Breast epithelium (tissue), 4 donors: ENCODE measurements around the gene RSF1. TPM values are rescaled to one million over a fixed set of nuclear protein-coding genes. Genes with fewer than 3 reads are reported as not detected.
A peak's percentile ranks its signal among the peaks of the same experiment; 100 is the strongest.

Experiments
- DNase-seq, 2 donors: peaks; one replicate each; pipeline ENCODE4 v3.0.0-alpha.2; 2019; ENCODE audit warnings: low spot score in 2 of 2
- H3K27ac ChIP-seq, 2 donors: fragments of 200-600 bp; sonication (generic) in 1 of 2; one replicate each; pipeline ENCODE4 v1.5.1; 2016 to 2019; ENCODE audit warnings: mild to moderate bottlenecking in 1 of 2
- H3K27me3 ChIP-seq, 2 donors: fragments of 200-600 bp; sonication (generic) in 1 of 2; one replicate each; pipeline versions ENCODE4 v1.5.1 to v1.6.0; 2017 to 2019; ENCODE audit warnings: control low read depth in 1 of 2, mild to moderate bottlenecking in 1 of 2
- H3K36me3 ChIP-seq: fragments of 200-600 bp; one replicate; pipeline ENCODE4 v1.5.1; 2019
- H3K4me1 ChIP-seq, 2 donors: fragments of 200-600 bp; sonication (generic); one replicate each; pipeline ENCODE4 v1.5.1; 2016 to 2019; ENCODE audit warnings: control low read depth in 1 of 2
- H3K4me3 ChIP-seq, 3 donors: fragments of 200-600 bp; sonication (generic); 1 replicate in 2 of 3; 2 replicates in 1 of 3; pipeline ENCODE4 v1.5.1; 2016 to 2019; ENCODE audit warnings: mild to moderate bottlenecking in 3 of 3, moderate library complexity in 2 of 3
- H3K9me3 ChIP-seq, 2 donors: fragments of 200-600 bp; sonication (generic) in 1 of 2; one replicate each; pipeline ENCODE4 v1.5.1; 2016 to 2019; ENCODE audit warnings: control low read depth in 1 of 2
- POLR2A ChIP-seq: fragments of 450-650 bp; IDR thresholded peaks from one replicate; pipeline ENCODE4 v1.6.1; 2016; ENCODE audit warnings: antibody characterized with exemption, mild to moderate bottlenecking, moderate library complexity
- POLR2AphosphoS5 ChIP-seq, 3 donors: sonication (generic); formaldehyde crosslinking; IDR thresholded peaks; one replicate each; pipeline ENCODE4 v1.6.1; 2017; ENCODE audit warnings: antibody characterized with exemption in 3 of 3
- intact Hi-C: fragments of 100-400 bp; cut with DNase I; formaldehyde crosslinking; loops from one replicate; pipeline ENCODE4 v1.15.1; 2023; ENCODE audit warnings: low total_unique reads
- total RNA-seq, 3 donors: library from RNA; depleted of rRNA; stranded (reverse); fragments of >200 nt; gene quantifications; one replicate each; pipeline ENCODE4 v1.1.0, GENCODE V29; 2016
- TF ChIP-seq, protein P1 (sequence below), 3 donors: fragments of 450-650 bp; IDR thresholded peaks; one replicate each; pipeline ENCODE4 v1.5.1; 2016 to 2017; ENCODE audit warnings: antibody characterized with exemption in 3 of 3, mild to moderate bottlenecking in 3 of 3, moderate library complexity in 3 of 3

Gene RSF1
- total RNA-seq, 3 donors from 2014 or later, result 82.2 to 112 (median 82.3) TPM

DNA sequence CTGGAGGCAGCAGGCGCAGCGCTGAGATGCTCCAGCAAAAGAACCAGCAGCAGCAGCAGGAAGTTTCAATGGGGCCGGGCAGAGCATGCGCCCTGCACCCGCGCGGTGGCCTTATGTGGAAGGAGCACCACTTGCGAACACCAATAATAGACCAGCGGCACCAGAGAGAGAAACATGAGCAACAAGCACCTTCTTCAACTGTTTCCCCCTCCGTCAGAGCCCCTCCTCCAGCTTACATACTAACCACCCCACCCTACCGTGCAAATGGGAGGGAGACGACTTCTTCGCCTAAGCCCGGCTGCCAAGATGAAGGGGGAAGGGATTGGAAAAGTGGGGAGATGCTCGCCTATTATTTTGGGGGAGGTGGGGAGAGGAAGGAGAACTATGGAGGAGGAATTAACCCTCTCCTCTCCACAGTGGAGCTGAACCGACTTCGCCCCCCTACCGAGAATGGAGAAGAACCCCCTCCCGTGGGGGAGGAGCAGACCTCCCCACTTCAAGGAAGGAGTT, 1.1 kb downstream of the RSF1 start:
- peak overlapping the region; percentile 78 to 100 (median 97) for H3K4me3 ChIP-seq
- intact Hi-C loops, result no loop called here
- peak; percentile 79 to 82 for DNase-seq
- no peaks in the 10 kb centered on the region for H3K36me3 ChIP-seq
- H3K9me3 ChIP-seq, result no peaks in the 10 kb centered on the region
- H3K27me3 ChIP-seq, result no peaks in the 10 kb centered on the region
- H3K4me1 ChIP-seq, result peaks cover 0 to 9% of the 10 kb centered on the region in 2 donors
- H3K27ac ChIP-seq, result peak overlapping the region; percentile 96 to 99
- TF ChIP-seq, protein P1, sequence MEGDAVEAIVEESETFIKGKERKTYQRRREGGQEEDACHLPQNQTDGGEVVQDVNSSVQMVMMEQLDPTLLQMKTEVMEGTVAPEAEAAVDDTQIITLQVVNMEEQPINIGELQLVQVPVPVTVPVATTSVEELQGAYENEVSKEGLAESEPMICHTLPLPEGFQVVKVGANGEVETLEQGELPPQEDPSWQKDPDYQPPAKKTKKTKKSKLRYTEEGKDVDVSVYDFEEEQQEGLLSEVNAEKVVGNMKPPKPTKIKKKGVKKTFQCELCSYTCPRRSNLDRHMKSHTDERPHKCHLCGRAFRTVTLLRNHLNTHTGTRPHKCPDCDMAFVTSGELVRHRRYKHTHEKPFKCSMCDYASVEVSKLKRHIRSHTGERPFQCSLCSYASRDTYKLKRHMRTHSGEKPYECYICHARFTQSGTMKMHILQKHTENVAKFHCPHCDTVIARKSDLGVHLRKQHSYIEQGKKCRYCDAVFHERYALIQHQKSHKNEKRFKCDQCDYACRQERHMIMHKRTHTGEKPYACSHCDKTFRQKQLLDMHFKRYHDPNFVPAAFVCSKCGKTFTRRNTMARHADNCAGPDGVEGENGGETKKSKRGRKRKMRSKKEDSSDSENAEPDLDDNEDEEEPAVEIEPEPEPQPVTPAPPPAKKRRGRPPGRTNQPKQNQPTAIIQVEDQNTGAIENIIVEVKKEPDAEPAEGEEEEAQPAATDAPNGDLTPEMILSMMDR (IDR thresholded peaks at IDR 0.05), result peak in 2 of 3 donors; percentile 24 to 26
- TF ChIP-seq POLR2A, result no peak
- peak in 2 of 3 donors; percentile 29 to 36 for TF ChIP-seq POLR2AphosphoS5 (IDR thresholded peaks at IDR 0.05)

DNA sequence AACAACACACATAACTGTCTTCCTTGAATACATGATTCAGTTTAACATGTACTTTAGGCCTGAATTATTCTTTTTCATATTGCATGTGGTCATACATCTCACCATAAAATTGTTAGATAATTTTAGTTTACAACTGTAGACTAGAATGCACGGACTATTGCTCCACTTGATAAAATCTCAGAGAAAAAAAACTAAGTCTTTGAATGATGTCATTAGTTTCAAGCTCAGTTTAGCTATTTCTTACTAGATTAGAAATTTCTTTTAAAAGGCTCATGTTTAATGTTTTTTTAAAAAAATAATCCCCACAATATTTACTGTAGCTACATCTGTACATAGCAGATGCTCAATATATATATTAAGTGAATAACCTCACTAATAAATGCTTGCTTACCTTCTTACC, 5.1 kb downstream of the RSF1 start:
- Histone ChIP-seq H3K36me3 (no peaks in the 10 kb centered on the region), H3K4me3 (no peak overlapping the region), H3K9me3 (no peaks in the 10 kb centered on the region), H3K4me1 (peaks cover 0 to 6% of the 10 kb centered on the region in 2 donors), H3K27ac (no peak overlapping the region), H3K27me3 (no peaks in the 10 kb centered on the region)
- TF ChIP-seq POLR2A, result no peak
- TF ChIP-seq, protein P1 (IDR thresholded peaks at IDR 0.05), result no peak
- TF ChIP-seq POLR2AphosphoS5 (IDR thresholded peaks at IDR 0.05), result no peak
- no peak for DNase-seq
- intact Hi-C loops, result no loop called here

DNA sequence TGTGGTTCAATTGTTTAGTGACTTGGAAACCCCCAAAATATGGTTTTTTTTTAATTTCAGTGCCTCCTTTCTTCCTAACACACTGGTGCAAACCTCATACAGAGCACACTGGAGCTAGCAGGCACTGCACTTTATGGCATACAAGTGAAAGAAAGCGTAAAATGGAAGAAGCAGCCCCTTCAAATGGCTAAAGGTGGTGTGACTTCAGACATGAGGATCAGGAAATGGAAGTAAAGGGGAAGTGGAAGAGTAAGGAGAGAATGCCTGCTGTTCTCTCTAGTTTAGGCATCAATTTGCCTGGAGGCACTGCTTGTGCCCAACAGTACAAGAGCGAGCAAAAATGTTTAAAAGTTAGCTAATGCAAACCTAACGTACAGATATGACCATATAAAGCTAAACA, 5.7 kb downstream of the RSF1 start:
- Histone ChIP-seq H3K36me3 (no peaks in the 10 kb centered on the region), H3K4me3 (no peak overlapping the region), H3K27ac (no peak overlapping the region), H3K9me3 (no peaks in the 10 kb centered on the region), H3K27me3 (no peaks in the 10 kb centered on the region), H3K4me1 (peaks cover 0 to 6% of the 10 kb centered on the region in 2 donors)
- intact Hi-C loops, result no loop called here
- no peak for DNase-seq
- TF ChIP-seq POLR2AphosphoS5 (IDR thresholded peaks at IDR 0.05) (no peak), POLR2A (no peak)
- TF ChIP-seq, protein P1 (IDR thresholded peaks at IDR 0.05), result no peak

DNA sequence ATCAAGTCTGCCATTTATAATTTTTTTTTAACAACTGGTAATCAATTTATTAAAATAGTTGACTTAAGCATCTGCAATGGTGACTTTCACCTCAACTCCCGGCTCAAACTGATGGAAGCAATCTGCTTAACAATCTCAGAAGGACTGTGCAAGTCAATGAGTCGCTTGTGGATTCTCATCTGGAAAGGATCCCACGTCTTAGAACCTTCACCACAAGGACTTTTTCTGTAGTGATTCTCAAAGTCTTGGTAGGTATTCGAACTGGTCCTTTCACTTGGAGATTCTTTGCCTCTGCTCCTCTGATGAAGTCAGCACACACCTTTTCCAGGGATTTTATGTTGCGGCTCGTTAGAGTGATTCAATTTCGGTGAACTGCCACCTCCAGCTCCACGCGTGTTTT, 7.3 kb downstream of the RSF1 start:
- Histone ChIP-seq H3K36me3 (no peaks in the 10 kb centered on the region), H3K4me1 (no peaks in the 10 kb centered on the region), H3K27me3 (no peaks in the 10 kb centered on the region), H3K9me3 (no peaks in the 10 kb centered on the region), H3K27ac (no peak overlapping the region), H3K4me3 (no peak overlapping the region)
- TF ChIP-seq POLR2A (no peak), POLR2AphosphoS5 (IDR thresholded peaks at IDR 0.05) (no peak)
- TF ChIP-seq, protein P1 (IDR thresholded peaks at IDR 0.05), result no peak
- intact Hi-C loops, result no loop called here
- DNase-seq, result no peak

DNA sequence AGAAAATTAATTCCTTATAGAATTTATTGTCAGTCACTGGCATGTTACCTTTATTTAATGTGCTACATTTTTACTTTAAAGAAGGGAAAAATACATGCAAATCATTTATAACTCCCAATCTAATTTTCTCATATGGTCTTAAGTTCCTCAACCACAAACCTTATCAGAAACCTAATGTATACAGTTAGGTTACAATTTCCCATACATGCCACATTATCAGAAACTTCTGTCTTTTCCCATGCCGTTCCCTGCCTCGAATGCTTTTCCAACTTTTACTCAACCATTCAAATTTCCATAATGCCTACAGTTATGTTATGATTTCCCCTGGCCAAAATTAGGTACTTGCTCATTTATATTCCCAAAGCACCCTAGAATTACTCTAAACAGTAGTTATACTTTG, 13.5 kb downstream of the RSF1 start:
- Histone ChIP-seq H3K4me3 (no peak overlapping the region), H3K9me3 (no peaks in the 10 kb centered on the region), H3K36me3 (no peaks in the 10 kb centered on the region), H3K4me1 (no peaks in the 10 kb centered on the region), H3K27me3 (no peaks in the 10 kb centered on the region), H3K27ac (no peak overlapping the region)
- DNase-seq, result no peak
- intact Hi-C loops, result no loop called here
- TF ChIP-seq POLR2A (no peak), POLR2AphosphoS5 (IDR thresholded peaks at IDR 0.05) (no peak)
- TF ChIP-seq, protein P1 (IDR thresholded peaks at IDR 0.05), result no peak
